MV-4-11 (cell line): ENCODE measurements around the gene SPN.
"Not testable (repeated sequence)": the region's sequence is repeated elsewhere in the genome, so short reads cannot be mapped to it uniquely, and the experiment has no call there.

Experiments used
- DNase-seq: peaks from one replicate; lab custom pipeline; 2025; lab: John Stamatoyannopoulos, UW

SPN gene

GRCh38 chr16:29663016-29663806 is at the start of gene SPN:
Gene SPN, plus strand, starts transcription at chr16:29663247. Its CDS starts 482 bp downstream, at chr16:29663729.
- peak; percentile 86 for DNase-seq

DNA sequence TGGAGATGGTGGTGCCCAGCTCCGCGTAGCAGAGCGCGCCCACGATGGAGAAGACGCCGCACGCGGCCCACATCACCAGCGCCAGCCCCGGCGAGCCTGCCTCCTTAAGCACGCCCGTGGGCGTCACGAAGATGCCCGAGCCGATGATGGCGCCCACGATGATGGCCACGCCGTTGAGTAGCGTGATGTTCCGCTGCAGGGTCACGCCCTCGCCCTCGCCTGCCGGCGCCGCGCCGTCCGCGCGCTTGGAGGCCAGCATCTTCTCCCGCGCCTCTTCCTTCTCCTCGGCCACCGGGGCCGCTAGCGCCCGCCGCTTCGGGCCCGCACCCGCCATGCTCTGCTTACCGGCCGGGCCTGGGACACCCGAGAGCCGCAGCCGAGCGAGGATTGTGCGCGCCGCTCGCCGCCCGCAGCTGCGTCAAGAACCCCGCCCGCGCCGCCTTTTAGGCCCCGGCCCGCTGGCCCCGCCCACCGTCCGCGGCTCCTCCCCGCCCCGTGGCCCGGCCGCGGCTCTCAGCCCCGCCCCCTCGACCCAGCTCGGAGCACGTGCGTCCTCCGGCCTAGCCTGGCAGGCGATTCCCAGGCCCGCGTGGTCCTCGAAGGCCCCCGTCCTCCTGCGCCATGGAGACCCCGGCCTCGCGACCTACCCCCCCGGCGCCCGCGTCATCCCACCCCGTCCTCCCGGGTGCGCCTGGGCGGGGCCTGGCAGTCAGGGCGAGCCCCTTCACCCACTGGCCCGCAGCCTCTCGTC is 49.6 kb upstream of the SPN start:
- DNase-seq = peak; percentile 79

DNA sequence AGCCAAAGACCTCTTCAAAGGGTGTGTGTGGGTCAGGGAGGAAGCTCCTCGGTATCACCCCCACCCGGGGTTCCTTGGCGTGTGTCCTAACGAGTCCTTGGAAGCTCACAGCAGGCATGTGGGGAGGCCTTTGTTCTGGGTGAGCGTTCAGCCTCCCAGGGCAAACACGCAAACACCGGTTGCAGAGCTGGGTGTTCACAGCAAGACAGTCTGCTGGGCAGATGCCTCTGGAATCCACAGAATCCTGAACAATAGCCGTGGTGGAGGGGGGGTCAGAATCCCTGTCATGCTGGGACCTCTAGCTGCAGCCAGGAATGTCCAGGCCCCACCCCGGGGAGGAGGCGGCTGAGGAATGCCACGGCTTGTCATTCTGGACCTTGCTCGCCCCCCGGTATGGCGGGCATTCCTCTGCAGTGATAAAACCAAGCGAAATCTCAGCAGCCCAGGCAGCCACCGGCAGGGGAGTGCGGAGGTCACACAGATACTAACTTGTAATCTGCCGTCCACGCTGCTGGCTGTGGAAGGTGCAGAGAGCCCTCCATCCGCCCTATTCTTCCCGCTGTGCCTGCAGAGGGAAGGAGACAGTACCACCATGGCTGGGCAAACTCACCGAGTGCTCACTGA is 48.2 kb upstream of the SPN start:
- DNase-seq = not testable (repeated sequence)

DNA sequence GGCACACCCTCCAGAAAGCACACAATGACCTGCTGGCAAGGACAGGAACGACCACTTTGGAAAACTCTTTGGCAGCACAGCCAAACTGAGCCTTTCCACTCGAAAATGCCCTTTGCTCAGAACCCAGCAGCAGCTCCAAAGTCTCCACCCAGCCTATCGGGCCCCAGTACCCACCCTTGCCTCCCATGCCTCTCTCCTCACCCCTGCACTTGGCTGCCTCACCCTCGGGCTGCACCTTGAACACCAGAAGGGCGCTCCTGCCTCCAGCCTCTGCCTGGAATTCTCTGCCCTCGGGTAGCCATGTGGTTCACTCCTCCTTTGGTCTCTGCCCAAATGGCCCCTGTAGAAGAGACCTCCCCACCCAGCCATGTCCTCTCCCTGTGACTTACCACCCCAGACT is 46.9 kb upstream of the SPN start:
- DNase-seq = not testable (repeated sequence)

- DNase-seq = peak; percentile 21
Observed at GRCh38 chr16:29620591-29620990, 42.5 kb upstream of the SPN start.

GRCh38 chr16:29622738-29623137 is 40.3 kb upstream of the SPN start:
- not testable (repeated sequence) for DNase-seq

DNA sequence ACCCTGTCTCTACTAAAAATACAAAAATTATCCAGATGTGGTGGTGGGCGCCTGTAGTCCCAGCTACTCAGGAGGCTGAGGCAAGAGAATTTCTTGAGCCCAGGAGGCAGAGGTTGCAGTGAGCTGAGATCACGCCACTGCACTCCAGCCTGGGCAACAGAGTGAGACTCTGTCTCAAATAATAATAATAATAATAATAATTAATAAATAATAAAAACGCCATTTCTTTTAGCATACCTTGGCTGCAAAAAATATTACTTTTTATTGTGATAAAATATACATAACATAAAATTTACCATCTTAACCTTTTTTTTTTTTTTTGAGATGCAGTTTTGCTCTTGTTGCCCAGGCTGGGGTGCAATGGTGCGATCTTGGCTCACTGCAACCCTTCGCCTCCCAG is 39.8 kb upstream of the SPN start:
- not testable (repeated sequence) for DNase-seq

DNA sequence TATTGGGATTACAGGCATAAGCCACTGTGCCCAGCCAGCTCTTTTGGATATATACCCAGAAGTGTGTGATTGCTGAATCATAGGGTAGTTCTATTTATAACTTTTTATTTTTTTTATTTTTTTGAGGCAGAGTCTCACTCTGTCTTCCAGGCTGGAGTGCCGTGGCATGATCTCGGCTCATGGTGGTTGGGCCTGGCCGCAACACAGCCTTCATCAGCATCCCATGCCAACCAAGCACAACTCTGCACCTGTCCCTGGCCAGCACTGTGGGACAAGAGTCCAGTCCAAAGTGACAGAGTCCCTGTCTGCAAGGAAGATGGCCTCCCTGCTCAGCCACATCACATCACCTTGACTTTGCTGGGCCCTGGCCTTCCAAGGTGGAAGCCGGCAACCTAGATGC is 37.9 kb upstream of the SPN start:
- not testable (repeated sequence) for DNase-seq

DNA sequence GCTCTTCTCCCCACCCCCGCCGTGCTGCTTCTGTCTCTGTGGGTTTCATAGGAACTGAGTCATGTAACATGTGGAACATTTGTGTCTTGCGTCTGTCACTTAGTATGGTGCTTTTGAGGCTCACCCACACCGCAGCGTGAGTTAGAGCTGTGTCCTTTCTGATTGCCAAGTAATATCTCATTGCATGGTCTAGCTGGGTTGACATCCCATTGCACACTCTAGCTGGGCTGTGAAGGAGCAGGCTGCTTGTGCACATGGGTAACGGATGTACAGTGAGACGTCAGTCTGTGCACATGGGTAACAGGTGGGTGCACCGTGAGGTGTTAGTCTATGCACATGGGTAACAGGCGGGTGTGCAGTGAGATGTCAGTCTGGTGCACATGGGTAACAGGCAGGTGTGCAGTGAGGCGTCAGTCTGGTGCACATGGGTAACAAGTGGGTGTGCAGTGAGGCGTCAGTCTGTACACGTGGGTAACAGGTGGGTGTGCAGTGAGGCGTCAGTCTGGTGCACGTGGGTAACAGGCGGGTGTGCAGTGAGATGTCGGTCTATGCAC is 36.2 kb upstream of the SPN start:
- not testable (repeated sequence) for DNase-seq

DNA sequence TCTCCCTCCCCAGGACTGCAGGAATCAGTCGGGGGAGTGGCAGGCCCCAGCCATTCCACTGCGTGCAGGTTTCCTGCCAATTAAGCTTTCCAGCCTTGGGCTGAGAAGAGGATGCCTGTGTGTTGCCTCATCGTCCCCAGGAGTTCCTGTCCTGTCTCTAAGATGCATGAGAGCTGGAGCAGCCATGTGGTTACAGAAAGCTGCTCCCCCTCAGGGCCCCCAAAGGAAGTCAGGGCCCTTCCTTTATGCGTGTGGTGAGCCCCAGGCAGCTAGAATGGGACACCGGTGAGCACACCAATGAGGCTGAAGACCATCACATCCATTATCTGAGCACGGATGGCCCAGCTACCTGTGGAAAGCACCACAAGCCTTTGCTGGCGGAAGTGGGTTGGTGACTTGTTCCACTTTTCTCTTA is 35.4 kb upstream of the SPN start:
- DNase-seq = peak; percentile 68

DNA sequence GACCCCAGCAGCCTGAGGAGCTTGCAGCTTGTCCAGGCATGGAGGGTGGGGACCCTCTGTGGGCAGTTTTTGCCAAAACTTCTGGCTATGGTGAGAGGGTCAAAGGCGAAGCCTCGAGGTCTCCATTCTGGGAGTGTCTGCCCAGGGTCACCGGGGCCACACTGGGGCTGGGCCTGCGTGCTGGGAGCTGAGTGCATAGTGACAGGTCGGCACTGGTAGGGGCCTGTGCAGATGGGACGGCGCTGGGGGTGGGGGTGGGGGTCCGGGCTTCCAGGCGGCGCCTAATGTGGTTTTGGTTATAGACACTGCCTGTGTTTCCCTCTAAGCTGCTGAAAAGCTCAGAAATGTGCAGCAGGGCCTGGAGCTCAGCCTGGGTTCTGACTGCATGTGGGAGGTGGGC is 34.3 kb upstream of the SPN start:
- not testable (repeated sequence) for DNase-seq

DNA sequence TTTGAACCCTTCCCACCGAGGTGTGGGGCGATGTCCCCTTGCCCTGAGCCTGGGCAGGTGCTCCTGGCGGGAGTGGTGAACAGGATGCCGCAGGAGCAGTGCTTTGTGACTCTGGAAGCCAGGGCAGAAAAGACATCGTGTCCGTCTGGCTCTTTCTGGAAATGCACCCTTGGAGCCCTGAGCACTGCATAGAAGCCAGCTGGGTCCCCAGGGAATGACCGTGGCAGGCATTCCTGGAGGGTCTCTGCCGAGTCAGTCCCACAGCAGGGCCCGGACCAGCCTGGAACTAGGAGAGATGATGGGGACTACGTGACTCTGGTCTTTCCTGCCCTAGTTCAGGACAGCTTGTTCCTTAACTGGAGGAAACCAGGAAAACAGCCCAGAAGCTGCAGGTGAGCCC is 33.7 kb upstream of the SPN start:
- not testable (repeated sequence) for DNase-seq

GRCh38 chr16:29631658-29632057 is 31.4 kb upstream of the SPN start:
- DNase-seq = not testable (repeated sequence)

DNA sequence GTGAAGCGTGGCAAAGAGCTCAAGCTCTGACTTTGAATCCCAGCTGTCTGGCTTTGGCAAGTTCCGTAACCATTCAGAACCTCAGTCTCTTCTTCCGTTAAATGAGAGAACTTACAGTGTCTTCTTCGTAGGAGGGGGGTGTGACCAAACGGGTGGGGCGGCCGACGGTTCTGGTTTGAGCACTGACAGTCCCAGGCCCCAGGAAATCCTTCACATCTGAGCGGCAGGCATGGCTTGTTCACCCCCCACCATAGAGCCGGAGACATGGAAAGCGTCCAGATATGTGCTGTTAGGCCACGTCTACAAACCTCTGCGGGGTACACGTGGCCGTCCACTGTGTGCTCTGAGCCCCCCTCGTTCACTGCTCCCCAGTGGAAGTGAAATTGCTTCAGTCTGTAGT is 27.1 kb upstream of the SPN start:
- DNase-seq = peak; percentile 42

GRCh38 chr16:29636368-29636767 is 26.7 kb upstream of the SPN start:
- not testable (repeated sequence) for DNase-seq

DNA sequence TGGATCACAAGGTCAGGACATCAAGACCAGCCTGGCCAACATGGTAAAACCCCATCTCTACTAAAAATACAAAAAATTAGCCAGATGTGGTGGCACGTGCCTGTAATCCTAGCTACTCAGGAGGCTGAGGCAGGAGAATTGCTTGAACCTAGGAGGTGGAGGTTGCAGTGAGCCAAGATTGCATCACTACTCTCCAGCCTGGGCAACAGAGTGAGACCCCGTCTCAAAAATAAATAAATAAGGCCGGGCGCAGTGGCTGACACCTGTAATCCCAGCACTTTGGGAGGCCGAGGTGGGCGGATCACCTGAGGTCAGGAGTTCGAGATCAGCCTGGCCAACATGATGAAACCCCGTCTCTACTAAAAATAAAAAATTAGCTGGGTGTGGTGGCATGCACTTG is 24.3 kb upstream of the SPN start:
- not testable (repeated sequence) for DNase-seq

- peak; percentile 40 for DNase-seq
Observed at GRCh38 chr16:29641561-29641960, 21.5 kb upstream of the SPN start.

GRCh38 chr16:29643596-29643995 is 19.5 kb upstream of the SPN start:
- no peak for DNase-seq

GRCh38 chr16:29644338-29644857 is 18.6 kb upstream of the SPN start:
- DNase-seq = peak; percentile 71

DNA sequence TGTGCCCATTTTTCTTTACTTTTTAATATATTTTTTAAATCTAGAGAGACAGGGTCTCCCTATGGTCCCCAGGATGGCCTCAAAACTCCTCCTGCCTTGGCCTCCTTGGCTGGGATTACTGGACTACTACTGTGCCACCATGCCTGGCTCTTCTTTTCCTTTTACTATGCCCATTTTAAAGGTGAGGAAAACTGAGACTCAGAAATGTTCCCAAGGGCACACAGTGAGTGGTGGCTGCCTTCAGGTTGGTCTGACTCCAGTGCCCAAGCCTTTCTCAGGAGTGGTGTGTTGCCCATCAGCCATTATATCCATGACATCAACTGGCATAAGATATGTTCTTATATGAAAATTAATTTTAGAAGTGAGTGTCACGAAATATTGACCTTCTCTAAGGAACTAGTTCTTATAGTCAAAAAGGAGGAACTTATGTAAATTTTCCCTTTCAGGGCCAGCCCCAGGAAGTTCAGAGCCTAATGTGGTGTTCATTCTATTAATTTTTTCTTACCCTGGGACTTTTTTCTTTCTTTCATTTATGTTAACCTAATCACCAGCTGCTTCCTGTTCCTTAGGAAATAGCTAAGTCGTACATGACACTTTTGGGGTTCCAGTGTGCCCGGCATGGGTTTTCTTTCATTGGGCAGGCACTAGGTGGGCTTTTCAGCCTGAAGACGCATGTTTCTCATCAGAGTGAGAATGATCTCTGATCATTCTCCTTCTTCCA is 17.9 kb upstream of the SPN start:
- DNase-seq = peak; percentile 64

GRCh38 chr16:29645694-29646187 is 17.3 kb upstream of the SPN start:
- DNase-seq = peak; percentile 96
